K562 treated with DMSO at 1 percent for 24 hours (cell line): ENCODE data around the gene SLITRK1. TPM values are rescaled to one million over a fixed set of nuclear protein-coding genes. Genes with fewer than 3 reads are reported as not detected.

Source experiments
- total RNA-seq: library from RNA; unstranded; fragments of 300-600 nt; gene quantifications from 2 replicates; pipeline ENCODE4 v1.2.3, GENCODE V29; 2022; ENCODE audit warnings: low read depth; ENCODE audit not compliant: insufficient read depth

Gene SLITRK1
- total RNA-seq, result 0.09 TPM in 1 of 2 replicates, not detected in the other

GRCh38 chr13:83881917-83882605 lies at the start of gene SLITRK1:
Gene SLITRK1, minus strand, starts transcription at chr13:83882474. Its CDS starts 967 bp downstream, at chr13:83881507.

